Mammary epithelial cell (primary cell): ENCODE results near the gene HSPA9.

ENCODE experiments used
- EZH2 ChIP-seq: IDR thresholded peaks from 2 replicates; pipeline ENCODE4 v1.6.1; 2012; ENCODE audit warnings: low read length, inconsistent platforms, borderline replicate concordance
- TF ChIP-seq, protein P1 (sequence below), 2 donors: IDR thresholded peaks in 1 of 2; conservative IDR thresholded peaks in 1 of 2; 2 replicates each; pipeline ENCODE4 v1.5.1; 2011 to 2012; ENCODE audit warnings: inconsistent platforms in 2 of 2, low read length in 2 of 2, mild to moderate bottlenecking in 2 of 2, control low read depth in 1 of 2, low read depth in 1 of 2; ENCODE audit not compliant: insufficient read depth in 1 of 2; ENCODE audit errors: extremely low read depth in 1 of 2

DNA sequence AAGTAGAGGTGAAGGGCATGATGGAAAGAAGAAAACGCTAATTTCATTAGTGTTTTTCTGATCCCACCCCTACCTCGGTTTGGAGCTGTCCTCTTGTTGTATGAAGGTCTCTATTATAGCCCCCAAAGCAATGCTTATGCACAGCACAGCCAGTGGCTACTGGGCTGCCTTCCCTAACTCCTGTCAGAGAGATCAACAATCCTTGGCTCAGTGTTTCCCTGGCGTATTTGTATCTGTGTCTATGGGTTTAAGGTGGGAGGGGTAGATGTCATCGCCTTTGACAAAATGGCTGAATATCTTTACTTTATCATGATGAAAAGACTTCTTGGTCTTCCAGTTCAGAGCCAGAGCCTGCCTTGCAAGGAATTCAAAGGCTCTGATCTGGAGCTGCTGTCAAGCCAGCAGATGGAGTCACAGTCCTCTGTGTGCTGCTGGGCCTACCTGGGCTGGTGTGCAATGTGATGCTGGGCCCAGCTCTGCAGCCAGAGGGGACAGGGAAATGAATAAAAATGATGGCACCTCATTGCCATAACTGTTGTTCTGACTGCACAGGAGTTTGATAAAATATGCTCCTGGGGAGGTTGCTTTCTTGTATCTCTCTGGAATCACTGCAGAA is 20.1 kb upstream of the HSPA9 start:
- TF ChIP-seq, protein P1, sequence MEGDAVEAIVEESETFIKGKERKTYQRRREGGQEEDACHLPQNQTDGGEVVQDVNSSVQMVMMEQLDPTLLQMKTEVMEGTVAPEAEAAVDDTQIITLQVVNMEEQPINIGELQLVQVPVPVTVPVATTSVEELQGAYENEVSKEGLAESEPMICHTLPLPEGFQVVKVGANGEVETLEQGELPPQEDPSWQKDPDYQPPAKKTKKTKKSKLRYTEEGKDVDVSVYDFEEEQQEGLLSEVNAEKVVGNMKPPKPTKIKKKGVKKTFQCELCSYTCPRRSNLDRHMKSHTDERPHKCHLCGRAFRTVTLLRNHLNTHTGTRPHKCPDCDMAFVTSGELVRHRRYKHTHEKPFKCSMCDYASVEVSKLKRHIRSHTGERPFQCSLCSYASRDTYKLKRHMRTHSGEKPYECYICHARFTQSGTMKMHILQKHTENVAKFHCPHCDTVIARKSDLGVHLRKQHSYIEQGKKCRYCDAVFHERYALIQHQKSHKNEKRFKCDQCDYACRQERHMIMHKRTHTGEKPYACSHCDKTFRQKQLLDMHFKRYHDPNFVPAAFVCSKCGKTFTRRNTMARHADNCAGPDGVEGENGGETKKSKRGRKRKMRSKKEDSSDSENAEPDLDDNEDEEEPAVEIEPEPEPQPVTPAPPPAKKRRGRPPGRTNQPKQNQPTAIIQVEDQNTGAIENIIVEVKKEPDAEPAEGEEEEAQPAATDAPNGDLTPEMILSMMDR (conservative IDR thresholded peaks at IDR 0.05 in 1 of 2, IDR thresholded peaks at IDR 0.05 in 1 of 2; ENCODE audit: extremely low read depth in 1 of 2, insufficient read depth in 1 of 2, low read depth in 1 of 2, low read length in 2 of 2), result peak in 1 of 2 donors; percentile 67
- no peak for TF ChIP-seq EZH2
